ENCODE data around the gene S1PR2.

Gene S1PR2

DNA sequence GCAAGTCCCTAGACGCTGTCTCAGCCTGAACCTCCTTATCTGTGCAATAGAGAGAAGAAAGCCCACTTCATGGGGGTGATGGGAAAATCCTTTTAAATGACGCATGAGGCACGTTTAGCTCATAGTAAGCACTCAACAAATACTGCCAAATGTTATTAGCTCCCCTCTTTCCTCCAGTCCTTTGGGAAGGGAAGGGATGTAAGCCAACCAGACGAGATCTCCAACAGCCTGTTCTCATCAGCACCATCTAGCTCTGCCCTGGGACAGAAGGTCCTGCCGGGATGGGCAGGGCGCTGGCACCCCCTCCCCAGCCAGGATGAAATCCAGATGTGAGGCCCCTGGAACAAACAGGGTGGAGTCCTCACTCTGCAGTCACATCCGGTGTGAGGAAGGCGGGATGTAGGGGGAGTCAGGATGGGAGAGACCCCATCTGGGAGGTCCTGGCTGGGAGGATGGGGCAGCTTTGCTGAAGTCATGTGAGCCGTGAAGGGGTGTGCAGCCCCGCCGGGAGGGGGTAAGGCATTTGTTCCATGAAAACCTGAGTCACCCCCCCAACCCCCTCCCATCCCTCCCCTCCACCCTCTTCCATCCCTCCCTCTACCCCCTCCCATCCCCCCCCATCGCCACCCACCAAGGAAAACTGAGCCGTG lies 4.6 kb downstream of the S1PR2 start:
- Histone ChIP-seq H3K4me1 (ENCODE audit: control insufficient read depth, insufficient read depth, low read length, poor library complexity, severe bottlenecking) (peaks cover 12% of the 10 kb centered on the region), H3K27me3 (replicated peaks; ENCODE audit: control insufficient read depth, insufficient read depth, low read length, poor library complexity, severe bottlenecking) (no peaks in the 10 kb centered on the region), H3K36me3 (ENCODE audit: control insufficient read depth, insufficient read depth, low read length) (peaks cover 6% of the 10 kb centered on the region), H3K9me3 (ENCODE audit: control insufficient read depth, low read length) (no peaks in the 10 kb centered on the region), H3K4me3 (ENCODE audit: insufficient read depth, low read depth, low read length, poor library complexity, severe bottlenecking) (no peak overlapping the region), H3K27ac (ENCODE audit: insufficient read depth, low read length, poor library complexity, severe bottlenecking) (no peak overlapping the region)
- no peak for DNase-seq

DNA sequence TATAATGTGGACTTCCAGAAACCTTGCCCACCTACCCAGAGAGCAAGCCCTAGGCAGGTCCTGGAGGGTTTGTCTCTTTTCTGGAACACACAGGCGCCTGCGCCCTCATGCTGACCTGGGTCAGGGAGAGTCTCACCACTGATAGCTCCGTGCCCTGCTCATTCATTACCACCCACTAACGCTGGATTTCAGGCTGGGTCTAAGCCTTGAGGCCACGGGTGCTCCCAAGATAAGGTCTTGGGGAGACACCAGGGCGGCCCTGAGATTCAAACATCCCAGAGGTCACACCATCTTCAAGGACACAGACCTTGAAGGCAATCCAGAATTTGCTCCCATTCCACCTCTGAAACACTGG lies 5.1 kb downstream of the S1PR2 start:
- Histone ChIP-seq H3K4me3 (ENCODE audit: insufficient read depth, low read depth, low read length, poor library complexity, severe bottlenecking) (no peak overlapping the region), H3K27ac (ENCODE audit: insufficient read depth, low read length, poor library complexity, severe bottlenecking) (no peak overlapping the region), H3K9me3 (ENCODE audit: control insufficient read depth, low read length) (no peaks in the 10 kb centered on the region), H3K36me3 (ENCODE audit: control insufficient read depth, insufficient read depth, low read length) (peaks cover 6% of the 10 kb centered on the region), H3K4me1 (ENCODE audit: control insufficient read depth, insufficient read depth, low read length, poor library complexity, severe bottlenecking) (peaks cover 10% of the 10 kb centered on the region), H3K27me3 (replicated peaks; ENCODE audit: control insufficient read depth, insufficient read depth, low read length, poor library complexity, severe bottlenecking) (no peaks in the 10 kb centered on the region)
- DNase-seq: no peak

DNA sequence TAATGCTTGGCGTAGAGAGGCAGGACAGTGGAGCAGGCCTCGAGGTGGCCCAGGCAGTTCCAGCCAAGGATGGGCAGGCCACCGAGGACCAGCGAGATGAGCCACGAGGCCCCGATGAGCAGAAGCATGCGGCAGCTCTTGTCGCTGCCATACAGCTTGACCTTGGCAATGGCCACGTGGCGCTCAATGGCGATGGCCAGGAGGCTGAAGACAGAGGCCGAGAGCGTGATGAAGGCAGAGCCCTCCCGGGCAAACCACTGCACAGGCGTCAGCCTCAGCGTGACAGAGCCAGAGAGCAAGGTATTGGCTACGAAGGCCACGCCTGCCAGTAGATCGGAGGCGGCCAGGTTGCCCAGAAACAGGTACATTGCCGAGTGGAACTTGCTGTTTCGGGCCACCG lies 6.8 kb downstream of the S1PR2 start:
- Histone ChIP-seq H3K4me3 (ENCODE audit: insufficient read depth, low read depth, low read length, poor library complexity, severe bottlenecking) (no peak overlapping the region), H3K27ac (ENCODE audit: insufficient read depth, low read length, poor library complexity, severe bottlenecking) (no peak overlapping the region), H3K9me3 (ENCODE audit: control insufficient read depth, low read length) (no peaks in the 10 kb centered on the region), H3K27me3 (replicated peaks; ENCODE audit: control insufficient read depth, insufficient read depth, low read length, poor library complexity, severe bottlenecking) (no peaks in the 10 kb centered on the region), H3K4me1 (ENCODE audit: control insufficient read depth, insufficient read depth, low read length, poor library complexity, severe bottlenecking) (peaks cover 1% of the 10 kb centered on the region), H3K36me3 (ENCODE audit: control insufficient read depth, insufficient read depth, low read length) (peaks cover 6% of the 10 kb centered on the region)
- no peak for DNase-seq

DNA sequence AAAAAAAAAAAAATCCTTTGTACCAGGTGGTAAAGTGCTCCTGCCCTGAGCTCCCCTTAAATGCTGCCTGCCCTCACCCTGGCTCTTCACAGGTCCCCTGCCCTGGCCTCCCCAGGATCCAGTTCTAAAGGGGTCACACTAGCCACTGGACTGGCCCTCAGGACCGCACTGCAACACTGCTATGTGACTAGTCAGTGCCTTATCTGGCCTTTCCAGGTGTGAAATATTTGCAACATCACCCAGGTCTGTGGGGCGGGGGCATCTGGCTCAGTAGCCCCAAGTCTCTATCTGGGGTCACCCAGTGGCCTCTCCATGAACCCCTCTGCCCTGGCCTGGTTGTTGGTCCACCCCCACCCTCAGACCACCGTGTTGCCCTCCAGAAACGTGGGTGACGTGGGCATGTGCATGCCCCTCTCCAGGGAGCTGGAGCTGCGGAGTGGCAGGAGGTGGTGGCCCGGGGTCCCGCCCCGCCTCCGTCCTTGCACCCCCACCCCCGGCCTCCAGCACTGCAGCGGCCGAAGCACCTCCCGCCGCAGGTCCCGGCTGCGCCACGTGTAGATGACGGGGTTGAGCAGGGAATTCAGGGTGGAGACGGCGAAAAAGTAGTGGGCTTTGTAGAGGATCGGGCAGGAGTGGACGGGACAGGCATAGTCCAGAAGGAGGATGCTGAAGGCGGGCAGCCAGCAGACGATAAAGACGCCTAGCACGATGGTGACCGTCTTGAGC lies 7.5 kb downstream of the S1PR2 start:
- no peak for DNase-seq
- Histone ChIP-seq H3K27ac (ENCODE audit: insufficient read depth, low read length, poor library complexity, severe bottlenecking) (no peak overlapping the region), H3K4me1 (ENCODE audit: control insufficient read depth, insufficient read depth, low read length, poor library complexity, severe bottlenecking) (no peaks in the 10 kb centered on the region), H3K36me3 (ENCODE audit: control insufficient read depth, insufficient read depth, low read length) (peaks cover 6% of the 10 kb centered on the region), H3K27me3 (replicated peaks; ENCODE audit: control insufficient read depth, insufficient read depth, low read length, poor library complexity, severe bottlenecking) (no peaks in the 10 kb centered on the region), H3K9me3 (ENCODE audit: control insufficient read depth, low read length) (no peaks in the 10 kb centered on the region), H3K4me3 (ENCODE audit: insufficient read depth, low read depth, low read length, poor library complexity, severe bottlenecking) (no peak overlapping the region)

DNA sequence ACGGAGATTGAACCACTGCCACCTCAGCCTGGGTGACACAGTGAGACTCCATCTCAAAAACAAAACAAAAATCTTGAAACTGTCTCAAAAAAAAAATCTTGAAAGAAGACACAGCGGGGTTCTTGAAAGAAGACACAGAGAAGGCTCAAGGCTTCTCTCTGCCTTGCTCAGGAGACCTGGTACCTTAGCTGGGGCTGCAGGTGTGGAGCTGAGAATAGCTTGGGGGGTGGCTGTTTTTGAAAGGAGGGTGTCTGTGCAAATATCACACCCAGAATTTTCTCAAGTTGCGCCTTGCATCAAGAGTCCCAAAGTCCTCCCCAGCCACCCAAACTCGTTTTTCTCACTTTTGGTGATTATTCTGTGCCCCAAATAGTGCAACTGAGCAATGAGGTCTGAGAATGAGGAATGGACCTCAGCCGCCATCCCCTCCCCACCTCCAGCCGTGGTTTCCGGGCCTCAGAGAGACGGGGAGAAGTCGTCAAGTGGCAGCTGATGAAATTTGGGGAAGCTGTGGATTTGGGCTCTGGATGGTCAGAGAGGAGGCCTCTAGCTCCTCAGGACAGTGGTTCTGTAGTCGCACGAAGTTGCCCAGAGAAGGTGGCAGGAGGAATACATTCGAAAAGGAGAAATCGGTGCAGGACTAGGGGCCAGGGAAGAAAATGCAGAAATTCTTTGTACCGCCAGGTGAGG lies 8.8 kb downstream of the S1PR2 start:
- no peaks in the 10 kb centered on the region for H3K4me1 ChIP-seq (ENCODE audit: control insufficient read depth, insufficient read depth, low read length, poor library complexity, severe bottlenecking)
- H3K9me3 ChIP-seq (ENCODE audit: control insufficient read depth, low read length): no peaks in the 10 kb centered on the region

DNA sequence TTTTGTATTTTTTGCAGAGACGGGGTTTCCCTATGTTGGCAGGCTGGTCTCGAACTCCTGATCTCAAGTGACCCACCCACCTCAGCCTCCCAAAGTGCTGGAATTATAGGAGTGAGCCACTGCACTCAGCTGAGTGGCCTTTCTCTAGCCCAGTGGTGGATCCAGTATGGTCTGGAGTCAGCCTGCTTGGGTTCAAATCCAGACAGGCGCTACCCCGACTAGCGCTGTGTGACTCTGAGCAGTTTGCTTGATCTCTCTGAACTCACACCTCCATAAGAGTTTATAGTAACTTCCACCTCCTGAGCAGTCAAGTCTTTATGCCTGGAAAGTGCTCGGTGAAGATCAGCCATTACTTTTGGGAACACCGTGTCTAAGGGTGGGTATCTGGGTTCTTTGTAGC lies 10.4 kb downstream of the S1PR2 start:
- H3K9me3 ChIP-seq (ENCODE audit: control insufficient read depth, low read length): no peaks in the 10 kb centered on the region
- no peaks in the 10 kb centered on the region for H3K4me1 ChIP-seq (ENCODE audit: control insufficient read depth, insufficient read depth, low read length, poor library complexity, severe bottlenecking)
- H3K27ac ChIP-seq (ENCODE audit: insufficient read depth, low read length, poor library complexity, severe bottlenecking): no peak overlapping the region
- no peak for DNase-seq
- no peaks in the 10 kb centered on the region for H3K27me3 ChIP-seq (replicated peaks; ENCODE audit: control insufficient read depth, insufficient read depth, low read length, poor library complexity, severe bottlenecking)
- peaks cover 6% of the 10 kb centered on the region for H3K36me3 ChIP-seq (ENCODE audit: control insufficient read depth, insufficient read depth, low read length)
- no peak overlapping the region for H3K4me3 ChIP-seq (ENCODE audit: insufficient read depth, low read depth, low read length, poor library complexity, severe bottlenecking)

More for the DNA sequence above, 8.8 kb downstream of the S1PR2 start:
- no peaks in the 10 kb centered on the region for H3K27me3 ChIP-seq (replicated peaks; ENCODE audit: control insufficient read depth, insufficient read depth, low read length, poor library complexity, severe bottlenecking)
- no peak overlapping the region for H3K27ac ChIP-seq (ENCODE audit: insufficient read depth, low read length, poor library complexity, severe bottlenecking)
- DNase-seq: no peak
- H3K4me3 ChIP-seq (ENCODE audit: insufficient read depth, low read depth, low read length, poor library complexity, severe bottlenecking): no peak overlapping the region
- peaks cover 6% of the 10 kb centered on the region for H3K36me3 ChIP-seq (ENCODE audit: control insufficient read depth, insufficient read depth, low read length)

DNA sequence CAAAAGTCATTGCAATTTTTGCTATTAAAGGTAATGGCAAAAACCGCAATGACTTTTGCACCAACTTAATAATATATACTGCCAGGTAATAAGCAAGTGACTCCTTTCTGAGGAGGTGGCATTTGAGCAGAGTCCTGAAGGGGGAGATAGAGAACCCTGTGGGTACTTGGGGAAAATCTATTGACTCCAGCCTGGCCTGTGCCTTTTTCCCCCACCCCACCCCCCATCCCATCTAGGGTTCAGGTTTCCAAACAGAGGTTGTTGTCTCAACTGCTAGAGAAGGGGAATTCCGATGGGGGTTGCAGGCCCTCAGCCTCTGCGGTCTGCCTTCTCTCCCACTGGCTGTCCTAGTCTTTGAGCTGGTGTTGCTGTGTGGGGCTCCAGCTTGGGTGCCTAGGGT lies 11.5 kb downstream of the S1PR2 start:
- Histone ChIP-seq H3K4me1 (ENCODE audit: control insufficient read depth, insufficient read depth, low read length, poor library complexity, severe bottlenecking) (no peaks in the 10 kb centered on the region), H3K27ac (ENCODE audit: insufficient read depth, low read length, poor library complexity, severe bottlenecking) (no peak overlapping the region), H3K27me3 (replicated peaks; ENCODE audit: control insufficient read depth, insufficient read depth, low read length, poor library complexity, severe bottlenecking) (no peaks in the 10 kb centered on the region), H3K36me3 (ENCODE audit: control insufficient read depth, insufficient read depth, low read length) (peaks cover 6% of the 10 kb centered on the region), H3K4me3 (ENCODE audit: insufficient read depth, low read depth, low read length, poor library complexity, severe bottlenecking) (no peak overlapping the region), H3K9me3 (ENCODE audit: control insufficient read depth, low read length) (no peaks in the 10 kb centered on the region)
- DNase-seq: peak; percentile 19 to 37 (median 27)

DNA sequence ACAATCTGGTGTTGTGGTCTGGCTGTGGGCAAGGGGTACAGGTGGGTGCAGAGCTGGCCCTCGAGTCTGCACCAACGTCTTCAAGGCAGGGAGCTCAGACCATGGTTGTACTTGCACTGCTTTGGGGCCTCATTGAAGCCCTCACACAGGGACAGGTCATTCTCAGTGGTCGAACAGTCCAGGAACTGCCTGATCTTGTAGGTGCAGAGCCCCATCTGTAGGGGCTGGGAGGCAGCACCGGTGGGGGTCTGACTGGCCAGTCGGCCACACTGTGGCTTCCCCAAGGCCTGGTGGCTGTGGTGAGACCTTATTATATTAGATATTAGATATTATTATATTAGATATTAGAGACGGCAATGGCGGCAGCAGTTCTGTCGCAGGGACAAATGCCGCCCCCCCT lies 14.0 kb downstream of the S1PR2 start:
- H3K4me3 ChIP-seq (ENCODE audit: insufficient read depth, low read depth, low read length, poor library complexity, severe bottlenecking): no peak overlapping the region
- H3K4me1 ChIP-seq (ENCODE audit: control insufficient read depth, insufficient read depth, low read length, poor library complexity, severe bottlenecking): no peaks in the 10 kb centered on the region
- H3K9me3 ChIP-seq (ENCODE audit: control insufficient read depth, low read length): no peaks in the 10 kb centered on the region

DNA sequence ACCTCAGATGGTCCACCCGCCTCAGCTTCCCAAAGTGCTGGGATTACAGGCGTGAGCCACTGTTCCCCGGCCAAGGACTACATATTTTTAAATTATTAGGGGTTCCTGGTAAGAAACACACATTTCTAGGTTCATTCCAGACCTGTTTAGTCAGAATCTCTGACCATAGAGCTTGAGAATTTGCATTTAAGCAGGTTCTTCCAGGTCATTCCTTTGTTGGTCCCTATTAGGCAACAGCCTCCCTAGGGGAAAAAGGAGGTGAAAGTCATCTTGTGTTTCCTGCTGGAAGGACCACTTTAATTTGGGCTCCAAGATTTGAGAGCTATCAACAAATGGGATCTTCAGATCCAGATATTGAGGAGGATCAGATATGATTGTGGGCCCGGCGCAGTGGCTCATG lies 16.3 kb downstream of the S1PR2 start:
- Histone ChIP-seq H3K36me3 (ENCODE audit: control insufficient read depth, insufficient read depth, low read length) (no peaks in the 10 kb centered on the region), H3K4me1 (ENCODE audit: control insufficient read depth, insufficient read depth, low read length, poor library complexity, severe bottlenecking) (no peaks in the 10 kb centered on the region), H3K4me3 (ENCODE audit: insufficient read depth, low read depth, low read length, poor library complexity, severe bottlenecking) (no peak overlapping the region), H3K27ac (ENCODE audit: insufficient read depth, low read length, poor library complexity, severe bottlenecking) (no peak overlapping the region), H3K9me3 (ENCODE audit: control insufficient read depth, low read length) (no peaks in the 10 kb centered on the region), H3K27me3 (replicated peaks; ENCODE audit: control insufficient read depth, insufficient read depth, low read length, poor library complexity, severe bottlenecking) (no peaks in the 10 kb centered on the region)
- no peak for DNase-seq

More for the DNA sequence above, 14.0 kb downstream of the S1PR2 start:
- no peak for DNase-seq
- Histone ChIP-seq H3K27me3 (replicated peaks; ENCODE audit: control insufficient read depth, insufficient read depth, low read length, poor library complexity, severe bottlenecking) (no peaks in the 10 kb centered on the region), H3K27ac (ENCODE audit: insufficient read depth, low read length, poor library complexity, severe bottlenecking) (no peak overlapping the region), H3K36me3 (ENCODE audit: control insufficient read depth, insufficient read depth, low read length) (no peaks in the 10 kb centered on the region)

DNA sequence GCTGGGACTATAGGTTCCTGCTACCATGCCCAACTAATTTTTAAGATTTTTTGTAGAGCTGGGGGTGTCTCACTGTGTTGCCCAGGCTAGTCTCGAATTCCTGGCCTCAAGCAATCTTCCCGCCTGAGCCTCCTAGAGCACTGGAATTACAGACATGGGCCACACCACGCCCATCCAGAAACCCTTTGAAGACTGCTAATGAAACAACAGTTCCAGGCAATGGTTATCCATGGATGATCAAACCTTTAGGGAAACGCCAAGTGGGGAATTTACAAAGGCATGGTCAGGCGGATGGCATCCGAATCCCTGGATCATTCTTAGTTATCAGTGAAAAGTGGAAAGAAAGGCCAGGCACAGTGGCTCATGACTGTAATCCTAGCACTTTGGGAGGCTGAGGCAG lies 19.4 kb downstream of the S1PR2 start:
- Histone ChIP-seq H3K4me1 (ENCODE audit: control insufficient read depth, insufficient read depth, low read length, poor library complexity, severe bottlenecking) (no peaks in the 10 kb centered on the region), H3K36me3 (ENCODE audit: control insufficient read depth, insufficient read depth, low read length) (no peaks in the 10 kb centered on the region), H3K9me3 (ENCODE audit: control insufficient read depth, low read length) (no peaks in the 10 kb centered on the region), H3K27me3 (replicated peaks; ENCODE audit: control insufficient read depth, insufficient read depth, low read length, poor library complexity, severe bottlenecking) (no peaks in the 10 kb centered on the region), H3K4me3 (ENCODE audit: insufficient read depth, low read depth, low read length, poor library complexity, severe bottlenecking) (no peak overlapping the region), H3K27ac (ENCODE audit: insufficient read depth, low read length, poor library complexity, severe bottlenecking) (no peak overlapping the region)
- DNase-seq: no peak
